ENCODE results near the gene NPHP4. TPM values are rescaled to one million over a fixed set of nuclear protein-coding genes. Genes with fewer than 3 reads are reported as not detected.

The NPHP4 gene
- total RNA-seq, 4 donors from 2014 or later, result 13.7 to 29.3 (median 18.6) TPM

DNA sequence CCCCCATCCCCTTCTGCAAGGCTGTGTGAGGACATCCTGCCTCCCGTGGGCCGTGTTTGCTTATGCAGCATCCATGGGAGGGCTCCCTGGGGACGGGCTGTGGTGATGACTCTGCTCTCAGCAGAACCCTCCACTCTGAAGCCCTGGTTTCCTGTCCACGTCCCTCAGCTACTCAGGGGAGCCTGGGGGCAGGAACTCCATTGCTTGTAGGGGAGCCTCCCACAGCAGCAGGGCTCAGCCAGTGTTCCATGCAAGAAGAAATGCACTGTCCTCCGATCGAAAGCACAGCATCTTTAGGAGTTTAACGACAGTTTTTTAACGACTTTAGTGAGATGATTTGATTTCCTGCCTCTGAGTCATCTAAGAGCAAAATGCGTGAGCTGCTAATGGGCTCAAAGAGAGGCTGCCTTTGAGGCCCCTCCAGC is 45.1 kb upstream of the NPHP4 start:
- ATAC-seq (ENCODE audit: low FRiP score), result no peak
- TF ChIP-seq, protein P1, sequence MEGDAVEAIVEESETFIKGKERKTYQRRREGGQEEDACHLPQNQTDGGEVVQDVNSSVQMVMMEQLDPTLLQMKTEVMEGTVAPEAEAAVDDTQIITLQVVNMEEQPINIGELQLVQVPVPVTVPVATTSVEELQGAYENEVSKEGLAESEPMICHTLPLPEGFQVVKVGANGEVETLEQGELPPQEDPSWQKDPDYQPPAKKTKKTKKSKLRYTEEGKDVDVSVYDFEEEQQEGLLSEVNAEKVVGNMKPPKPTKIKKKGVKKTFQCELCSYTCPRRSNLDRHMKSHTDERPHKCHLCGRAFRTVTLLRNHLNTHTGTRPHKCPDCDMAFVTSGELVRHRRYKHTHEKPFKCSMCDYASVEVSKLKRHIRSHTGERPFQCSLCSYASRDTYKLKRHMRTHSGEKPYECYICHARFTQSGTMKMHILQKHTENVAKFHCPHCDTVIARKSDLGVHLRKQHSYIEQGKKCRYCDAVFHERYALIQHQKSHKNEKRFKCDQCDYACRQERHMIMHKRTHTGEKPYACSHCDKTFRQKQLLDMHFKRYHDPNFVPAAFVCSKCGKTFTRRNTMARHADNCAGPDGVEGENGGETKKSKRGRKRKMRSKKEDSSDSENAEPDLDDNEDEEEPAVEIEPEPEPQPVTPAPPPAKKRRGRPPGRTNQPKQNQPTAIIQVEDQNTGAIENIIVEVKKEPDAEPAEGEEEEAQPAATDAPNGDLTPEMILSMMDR (IDR thresholded peaks at IDR 0.05), result no peak
- no peak for DNase-seq (ENCODE audit: low spot score)

DNA sequence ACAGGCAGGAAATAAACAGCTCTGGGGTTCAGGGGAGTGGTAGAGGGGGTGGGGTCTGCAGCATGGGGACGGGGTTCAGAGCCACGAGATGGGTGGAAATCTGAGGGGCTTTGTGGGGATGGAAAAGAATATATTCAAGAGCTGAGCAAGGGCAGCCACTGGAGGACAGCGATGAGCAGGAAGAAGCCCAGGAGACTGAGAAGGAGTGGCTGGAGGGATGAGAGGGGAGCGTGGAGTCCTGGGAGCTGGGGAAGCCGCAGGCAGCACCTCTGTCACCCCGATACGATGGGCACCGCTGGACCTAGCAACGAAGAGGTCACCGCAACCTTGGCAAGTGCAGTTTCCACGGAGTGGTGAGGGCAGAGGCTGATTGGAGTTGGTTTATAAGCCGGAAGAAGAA is 43.5 kb upstream of the NPHP4 start:
- TF ChIP-seq, protein P1 (IDR thresholded peaks at IDR 0.05), result no peak
- no peak for ATAC-seq (ENCODE audit: low FRiP score)
- DNase-seq (ENCODE audit: low spot score), result no peak

DNA sequence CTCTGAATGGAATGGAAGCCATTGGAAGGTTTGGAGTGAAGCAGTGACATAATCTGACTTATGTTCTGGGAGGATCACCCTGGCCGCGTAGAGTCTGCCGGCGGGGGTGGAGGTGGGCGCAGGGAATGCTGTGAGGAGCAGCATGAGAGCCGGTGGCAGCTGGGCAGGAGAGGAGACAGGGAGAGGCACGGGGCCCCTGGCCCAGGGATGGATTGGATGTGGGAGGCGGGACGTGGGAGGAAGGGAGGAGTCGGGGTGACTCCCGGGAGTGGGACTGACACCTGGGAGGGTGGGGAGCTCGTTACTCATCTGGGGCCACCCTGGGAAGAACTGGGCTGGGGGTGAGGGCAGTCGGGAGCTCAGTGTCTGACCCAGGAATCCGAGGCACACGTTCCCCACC is 43.1 kb upstream of the NPHP4 start:
- no peak for ATAC-seq (ENCODE audit: low FRiP score)
- TF ChIP-seq, protein P1 (IDR thresholded peaks at IDR 0.05), result no peak
- DNase-seq (ENCODE audit: low spot score), result no peak

DNA sequence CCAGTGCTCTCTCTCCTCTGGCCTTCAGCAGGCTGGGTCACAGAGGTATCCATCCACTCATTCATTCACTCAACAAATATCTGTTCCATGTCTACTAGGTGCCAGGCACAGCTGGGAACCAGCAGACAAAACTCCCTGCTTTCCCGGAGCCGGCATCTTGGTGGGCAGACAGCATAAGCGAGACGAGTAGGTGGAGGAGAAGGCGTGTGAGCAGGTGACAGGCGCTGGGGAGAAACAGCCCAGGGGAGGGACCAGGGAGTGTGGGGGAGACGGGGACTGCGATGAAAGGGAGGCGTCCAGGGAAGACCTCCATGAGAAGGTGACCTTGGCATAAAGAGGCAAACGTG is 42.5 kb upstream of the NPHP4 start:
- no peak for ATAC-seq (ENCODE audit: low FRiP score)
- TF ChIP-seq, protein P1 (IDR thresholded peaks at IDR 0.05), result peak in 1 of 3 donors; percentile 3
- no peak for DNase-seq (ENCODE audit: low spot score)

DNA sequence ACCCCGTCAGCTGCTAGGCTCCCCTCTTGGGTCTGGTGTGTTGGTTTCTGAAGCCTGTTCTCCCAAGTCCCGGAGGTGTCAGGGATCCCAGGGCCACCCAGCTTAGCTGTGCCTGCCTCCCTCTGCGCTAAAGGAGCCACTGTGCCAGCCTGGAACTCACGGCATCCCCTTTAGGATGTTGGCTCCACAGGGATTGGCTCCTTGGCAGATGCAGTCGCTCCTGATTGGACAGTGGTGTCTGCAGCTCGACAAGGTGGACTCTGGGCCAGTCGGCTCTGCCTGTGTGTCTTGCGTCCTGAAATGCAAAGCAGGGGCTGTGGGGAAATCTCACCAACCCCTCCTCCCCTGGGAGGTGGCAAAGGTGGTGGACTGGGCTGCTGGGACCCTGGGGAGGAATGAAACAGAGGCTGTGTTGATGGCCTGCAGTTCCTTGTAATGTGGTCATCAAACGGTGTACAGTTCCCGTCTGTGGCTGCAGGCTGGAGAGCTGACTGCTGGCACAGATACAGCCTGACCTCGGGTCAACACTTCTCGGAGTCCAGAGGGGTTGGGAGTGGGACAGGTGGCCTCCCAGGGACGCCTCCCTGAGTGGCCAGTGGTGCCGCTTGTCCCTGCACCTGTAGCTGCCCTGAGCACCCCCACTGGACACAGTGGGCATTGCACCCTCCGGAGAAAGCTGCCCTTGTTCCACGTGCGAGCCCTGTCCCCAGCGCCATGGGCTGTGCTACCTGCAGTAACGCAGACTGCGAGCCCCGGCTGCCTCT is 41.9 kb upstream of the NPHP4 start:
- ATAC-seq (ENCODE audit: low FRiP score) (peak; percentile 25), DNase-seq (ENCODE audit: low spot score) (no peak)
- TF ChIP-seq, protein P1 (IDR thresholded peaks at IDR 0.05), result peak in 1 of 3 donors; percentile 4

DNA sequence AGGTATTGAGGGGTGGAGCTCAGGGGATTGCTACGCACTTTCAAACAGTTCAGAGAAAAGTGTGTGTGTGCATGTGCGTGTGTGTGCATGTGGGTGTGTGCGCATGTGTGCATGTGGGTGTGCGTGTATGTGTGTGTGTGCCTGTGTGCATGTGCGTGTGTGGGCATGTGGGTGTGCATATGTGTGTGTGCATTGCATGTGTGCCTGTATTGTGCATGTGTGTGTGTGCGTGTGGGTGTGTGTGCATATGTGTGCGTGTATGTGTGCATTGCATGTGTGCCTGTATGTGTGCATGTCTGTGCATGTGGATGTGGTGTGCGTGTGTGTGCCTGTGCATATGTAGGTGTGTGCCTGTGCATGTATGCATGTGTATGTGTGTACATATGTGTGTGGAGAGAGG is 40.9 kb upstream of the NPHP4 start:
- ATAC-seq (ENCODE audit: low FRiP score), result no peak

More for the DNA sequence above, 40.9 kb upstream of the NPHP4 start:
- no peak for DNase-seq (ENCODE audit: low spot score)
- TF ChIP-seq, protein P1 (IDR thresholded peaks at IDR 0.05), result no peak

All from omental fat pad (tissue), 4 donors.